Suprapubic skin (tissue), 4 donors: ENCODE results near the gene NDUFS8. TPM values are rescaled to one million over a fixed set of nuclear protein-coding genes. Genes with fewer than 3 reads are reported as not detected.

Experiments
- DNase-seq, 2 donors: peaks; one replicate each; pipeline ENCODE4 v3.0.0-alpha.2; 2019; ENCODE audit warnings: low spot score in 2 of 2
- H3K27ac ChIP-seq: fragments of 200-600 bp; sonication (generic); one replicate; pipeline ENCODE4 v1.5.1; 2019
- H3K27me3 ChIP-seq: fragments of 200-600 bp; sonication (generic); one replicate; pipeline ENCODE4 v1.5.1; 2019
- H3K36me3 ChIP-seq: fragments of 200-600 bp; sonication (generic); one replicate; pipeline ENCODE4 v1.5.1; 2019
- H3K4me1 ChIP-seq: fragments of 200-600 bp; sonication (generic); one replicate; pipeline ENCODE4 v1.5.1; 2019
- H3K4me3 ChIP-seq: fragments of 200-600 bp; sonication (generic); one replicate; pipeline ENCODE4 v1.5.1; 2019; ENCODE audit warnings: mild to moderate bottlenecking
- H3K9me3 ChIP-seq: fragments of 200-600 bp; sonication (generic); one replicate; pipeline ENCODE4 v1.5.1; 2019
- EP300 ChIP-seq: sonication (generic); formaldehyde crosslinking; IDR thresholded peaks from one replicate; pipeline ENCODE4 v1.6.1; 2017; ENCODE audit warnings: antibody characterized with exemption
- POLR2A ChIP-seq, 2 donors: fragments of 450-650 bp; IDR thresholded peaks; one replicate each; pipeline ENCODE4 v1.6.1; 2017; ENCODE audit warnings: antibody characterized with exemption in 2 of 2, mild to moderate bottlenecking in 2 of 2, moderate library complexity in 2 of 2
- POLR2AphosphoS5 ChIP-seq, 3 donors: sonication (generic); formaldehyde crosslinking; IDR thresholded peaks; one replicate each; pipeline ENCODE4 v1.6.1; 2017; ENCODE audit warnings: antibody characterized with exemption in 3 of 3
- WGBS: methylation state at CpG from one replicate; pipeline ENCODE4 v1.1.5; 2018; 5-methylcytosine and 5-hydroxymethylcytosine counted together
- total RNA-seq, 4 donors: library from RNA; depleted of rRNA; stranded (reverse); fragments of >200 nt; gene quantifications; one replicate each; pipeline ENCODE4 v1.1.0, GENCODE V29; 2016
- TF ChIP-seq, protein P1 (sequence below), 2 donors: fragments of 200-600 bp in 1 of 2; fragments of 450-650 bp in 1 of 2; sonication (generic) in 1 of 2; IDR thresholded peaks; one replicate each; pipeline ENCODE4 v1.5.1; 2016 to 2019; ENCODE audit warnings: antibody characterized with exemption in 2 of 2, mild to moderate bottlenecking in 1 of 2, moderate library complexity in 1 of 2

NDUFS8 gene
- total RNA-seq, 4 donors from 2014 or later, result 90.8 to 155 (median 148) TPM

DNA sequence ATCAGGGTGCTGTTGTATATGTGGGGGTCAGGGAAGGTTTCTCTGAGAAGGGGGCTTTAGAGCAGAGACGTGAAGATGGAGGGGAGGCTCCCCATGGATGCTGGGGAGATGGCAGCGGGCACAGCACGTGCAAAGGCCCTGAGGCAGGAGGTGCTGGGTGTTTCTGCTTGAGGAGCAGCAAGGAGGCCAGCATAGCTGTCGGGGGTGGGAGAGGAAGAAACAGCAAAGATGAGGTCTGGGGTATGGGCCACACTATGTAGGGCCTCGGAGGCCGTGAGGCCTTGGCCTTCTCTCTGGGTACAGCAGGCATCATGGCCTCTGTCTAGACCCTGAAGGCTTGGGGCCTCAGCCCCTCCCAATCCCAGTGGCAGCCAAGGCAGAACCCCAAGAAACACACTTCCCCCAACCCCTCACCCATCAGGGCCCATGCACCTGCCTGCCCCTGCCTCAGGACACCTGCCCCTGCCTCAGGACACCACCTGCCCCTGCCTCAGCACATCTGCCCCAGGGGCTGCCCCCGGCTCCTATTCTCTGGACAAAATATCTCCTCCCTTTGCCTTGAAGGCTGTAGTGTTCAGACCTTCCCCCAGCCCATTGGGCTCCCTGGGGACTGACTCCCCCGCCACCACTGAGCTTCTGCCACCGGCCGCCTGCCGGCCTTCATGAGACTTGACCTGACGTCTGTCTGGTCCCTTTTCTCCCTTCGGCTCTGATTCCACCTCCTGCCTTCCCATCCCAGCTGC is 14.1 kb upstream of the NDUFS8 start:
- 61% methylated on average over 10 of the region's 13 CpGs for WGBS
- no peaks in the 10 kb centered on the region for H3K36me3 ChIP-seq
- H3K4me3 ChIP-seq, result no peak overlapping the region
- DNase-seq, result no peak
- H3K27me3 ChIP-seq, result no peaks in the 10 kb centered on the region
- no peaks in the 10 kb centered on the region for H3K9me3 ChIP-seq
- TF ChIP-seq EP300, result no peak
- TF ChIP-seq, protein P1, sequence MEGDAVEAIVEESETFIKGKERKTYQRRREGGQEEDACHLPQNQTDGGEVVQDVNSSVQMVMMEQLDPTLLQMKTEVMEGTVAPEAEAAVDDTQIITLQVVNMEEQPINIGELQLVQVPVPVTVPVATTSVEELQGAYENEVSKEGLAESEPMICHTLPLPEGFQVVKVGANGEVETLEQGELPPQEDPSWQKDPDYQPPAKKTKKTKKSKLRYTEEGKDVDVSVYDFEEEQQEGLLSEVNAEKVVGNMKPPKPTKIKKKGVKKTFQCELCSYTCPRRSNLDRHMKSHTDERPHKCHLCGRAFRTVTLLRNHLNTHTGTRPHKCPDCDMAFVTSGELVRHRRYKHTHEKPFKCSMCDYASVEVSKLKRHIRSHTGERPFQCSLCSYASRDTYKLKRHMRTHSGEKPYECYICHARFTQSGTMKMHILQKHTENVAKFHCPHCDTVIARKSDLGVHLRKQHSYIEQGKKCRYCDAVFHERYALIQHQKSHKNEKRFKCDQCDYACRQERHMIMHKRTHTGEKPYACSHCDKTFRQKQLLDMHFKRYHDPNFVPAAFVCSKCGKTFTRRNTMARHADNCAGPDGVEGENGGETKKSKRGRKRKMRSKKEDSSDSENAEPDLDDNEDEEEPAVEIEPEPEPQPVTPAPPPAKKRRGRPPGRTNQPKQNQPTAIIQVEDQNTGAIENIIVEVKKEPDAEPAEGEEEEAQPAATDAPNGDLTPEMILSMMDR (IDR thresholded peaks at IDR 0.05), result no peak
- TF ChIP-seq POLR2A (IDR thresholded peaks at IDR 0.05), result no peak
- no peak for TF ChIP-seq POLR2AphosphoS5 (IDR thresholded peaks at IDR 0.05)
- H3K4me1 ChIP-seq, result peaks cover 54% of the 10 kb centered on the region
- no peak overlapping the region for H3K27ac ChIP-seq

- no peaks in the 10 kb centered on the region for H3K9me3 ChIP-seq
- H3K4me1 ChIP-seq, result peaks cover 45% of the 10 kb centered on the region
- no peak for DNase-seq
- H3K36me3 ChIP-seq, result no peaks in the 10 kb centered on the region
- TF ChIP-seq POLR2AphosphoS5 (IDR thresholded peaks at IDR 0.05), result no peak
- no peak for TF ChIP-seq EP300
- TF ChIP-seq, protein P1 (IDR thresholded peaks at IDR 0.05), result no peak
- no peak for TF ChIP-seq POLR2A (IDR thresholded peaks at IDR 0.05)
- H3K4me3 ChIP-seq, result no peak overlapping the region
- H3K27ac ChIP-seq, result no peak overlapping the region
- H3K27me3 ChIP-seq, result no peaks in the 10 kb centered on the region
- WGBS, result 64% methylated on average over 8 of the region's 16 CpGs
Observed at GRCh38 chr11:68016904-68017817, 13.3 kb upstream of the NDUFS8 start.

DNA sequence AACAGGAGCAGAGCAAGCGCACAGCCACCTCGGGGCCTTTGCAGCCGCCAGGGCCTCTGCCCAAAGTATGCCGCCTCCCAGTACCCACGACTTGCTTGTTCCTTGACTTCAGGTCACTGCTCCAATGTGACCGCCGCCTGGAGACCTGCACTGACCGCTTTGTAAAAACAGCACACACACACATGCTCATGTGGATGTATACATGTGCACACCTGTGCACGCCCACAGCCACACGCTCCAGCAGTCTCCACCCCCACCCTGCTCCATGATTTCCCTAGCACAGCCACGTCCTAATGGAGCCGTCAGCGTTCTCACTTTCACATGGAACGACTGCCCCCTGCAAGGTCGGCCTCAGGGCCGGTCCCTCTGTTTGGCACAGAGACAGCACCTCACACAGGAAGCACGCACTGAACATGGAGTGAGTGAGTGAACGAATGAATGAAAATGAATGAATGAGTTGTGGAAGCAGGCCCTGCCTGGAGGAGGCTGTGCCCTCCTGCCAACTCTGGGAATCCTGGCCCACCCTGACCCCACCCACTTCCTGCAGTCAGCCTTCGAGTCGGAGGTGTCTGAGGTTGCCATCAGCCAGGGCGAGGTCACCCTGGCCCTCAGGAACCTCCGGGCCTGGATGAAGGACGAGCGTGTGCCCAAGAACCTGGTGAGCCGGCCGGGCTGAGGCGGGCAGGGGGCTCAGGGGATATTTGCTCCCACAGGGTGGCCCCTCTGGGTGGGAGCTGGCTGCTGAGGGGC is 12.3 kb upstream of the NDUFS8 start:
- H3K9me3 ChIP-seq, result no peaks in the 10 kb centered on the region
- WGBS, result 74% methylated on average over 18 of the region's 27 CpGs
- no peak overlapping the region for H3K27ac ChIP-seq
- DNase-seq, result no peak
- no peak for TF ChIP-seq EP300
- TF ChIP-seq POLR2AphosphoS5 (IDR thresholded peaks at IDR 0.05), result no peak
- TF ChIP-seq, protein P1 (IDR thresholded peaks at IDR 0.05), result no peak
- TF ChIP-seq POLR2A (IDR thresholded peaks at IDR 0.05), result no peak
- no peaks in the 10 kb centered on the region for H3K27me3 ChIP-seq
- no peak overlapping the region for H3K4me3 ChIP-seq
- H3K4me1 ChIP-seq, result peaks cover 38% of the 10 kb centered on the region
- no peaks in the 10 kb centered on the region for H3K36me3 ChIP-seq

DNA sequence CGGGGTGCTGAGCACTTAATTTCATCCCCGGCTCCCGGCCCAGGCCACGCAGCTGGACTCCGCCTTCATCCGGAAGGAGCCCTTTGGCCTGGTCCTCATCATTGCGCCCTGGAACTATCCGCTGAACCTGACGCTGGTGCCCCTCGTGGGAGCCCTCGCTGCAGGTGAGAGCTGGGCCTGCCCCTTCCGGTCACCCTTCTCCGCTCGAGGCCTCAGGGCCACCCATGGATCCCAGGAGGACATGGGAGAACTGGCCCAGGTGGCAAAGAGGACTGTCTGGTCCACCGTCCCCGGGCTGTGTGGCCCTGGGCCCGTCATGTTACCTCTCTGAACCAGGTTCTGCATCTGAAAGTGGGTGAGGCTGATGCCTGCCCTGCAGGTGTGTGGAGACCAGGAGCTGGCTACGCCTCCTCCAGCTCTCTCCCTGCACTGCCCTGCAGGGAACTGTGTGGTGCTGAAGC is 11.7 kb upstream of the NDUFS8 start:
- H3K9me3 ChIP-seq, result no peaks in the 10 kb centered on the region
- 90% methylated on average over 2 of the region's 18 CpGs for WGBS
- peaks cover 32% of the 10 kb centered on the region for H3K4me1 ChIP-seq
- no peak for DNase-seq
- TF ChIP-seq, protein P1 (IDR thresholded peaks at IDR 0.05), result no peak
- H3K4me3 ChIP-seq, result no peak overlapping the region
- H3K36me3 ChIP-seq, result peaks cover 4% of the 10 kb centered on the region
- H3K27me3 ChIP-seq, result no peaks in the 10 kb centered on the region
- no peak overlapping the region for H3K27ac ChIP-seq
